ENCODE data around the gene DUOXA1. TPM values are rescaled to one million over a fixed set of nuclear protein-coding genes. Genes with fewer than 3 reads are reported as not detected.

DUOXA1 gene
- total RNA-seq, 1 experiment from 2014 or later: 0.09 TPM

DNA sequence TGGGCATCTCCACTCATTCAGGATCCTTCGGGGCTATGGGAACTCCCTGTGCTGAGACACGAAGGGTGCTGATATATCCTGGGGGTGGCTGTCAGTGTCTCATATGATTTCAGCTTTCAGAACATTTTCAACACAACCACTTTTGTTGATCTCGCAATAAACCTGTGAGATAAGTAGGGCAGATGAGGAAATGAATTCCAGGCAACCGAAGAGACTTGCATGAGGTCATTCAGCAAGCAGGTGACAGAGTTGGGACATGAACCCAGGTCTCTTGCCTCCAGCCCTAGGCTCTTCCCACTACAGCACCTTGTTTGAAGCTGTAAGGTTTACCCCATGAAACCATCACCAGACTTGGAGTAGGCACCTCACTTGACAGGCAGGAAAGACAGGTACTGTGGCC lies 16.7 kb upstream of the DUOXA1 start (continued):
- TF ChIP-seq, protein P1, sequence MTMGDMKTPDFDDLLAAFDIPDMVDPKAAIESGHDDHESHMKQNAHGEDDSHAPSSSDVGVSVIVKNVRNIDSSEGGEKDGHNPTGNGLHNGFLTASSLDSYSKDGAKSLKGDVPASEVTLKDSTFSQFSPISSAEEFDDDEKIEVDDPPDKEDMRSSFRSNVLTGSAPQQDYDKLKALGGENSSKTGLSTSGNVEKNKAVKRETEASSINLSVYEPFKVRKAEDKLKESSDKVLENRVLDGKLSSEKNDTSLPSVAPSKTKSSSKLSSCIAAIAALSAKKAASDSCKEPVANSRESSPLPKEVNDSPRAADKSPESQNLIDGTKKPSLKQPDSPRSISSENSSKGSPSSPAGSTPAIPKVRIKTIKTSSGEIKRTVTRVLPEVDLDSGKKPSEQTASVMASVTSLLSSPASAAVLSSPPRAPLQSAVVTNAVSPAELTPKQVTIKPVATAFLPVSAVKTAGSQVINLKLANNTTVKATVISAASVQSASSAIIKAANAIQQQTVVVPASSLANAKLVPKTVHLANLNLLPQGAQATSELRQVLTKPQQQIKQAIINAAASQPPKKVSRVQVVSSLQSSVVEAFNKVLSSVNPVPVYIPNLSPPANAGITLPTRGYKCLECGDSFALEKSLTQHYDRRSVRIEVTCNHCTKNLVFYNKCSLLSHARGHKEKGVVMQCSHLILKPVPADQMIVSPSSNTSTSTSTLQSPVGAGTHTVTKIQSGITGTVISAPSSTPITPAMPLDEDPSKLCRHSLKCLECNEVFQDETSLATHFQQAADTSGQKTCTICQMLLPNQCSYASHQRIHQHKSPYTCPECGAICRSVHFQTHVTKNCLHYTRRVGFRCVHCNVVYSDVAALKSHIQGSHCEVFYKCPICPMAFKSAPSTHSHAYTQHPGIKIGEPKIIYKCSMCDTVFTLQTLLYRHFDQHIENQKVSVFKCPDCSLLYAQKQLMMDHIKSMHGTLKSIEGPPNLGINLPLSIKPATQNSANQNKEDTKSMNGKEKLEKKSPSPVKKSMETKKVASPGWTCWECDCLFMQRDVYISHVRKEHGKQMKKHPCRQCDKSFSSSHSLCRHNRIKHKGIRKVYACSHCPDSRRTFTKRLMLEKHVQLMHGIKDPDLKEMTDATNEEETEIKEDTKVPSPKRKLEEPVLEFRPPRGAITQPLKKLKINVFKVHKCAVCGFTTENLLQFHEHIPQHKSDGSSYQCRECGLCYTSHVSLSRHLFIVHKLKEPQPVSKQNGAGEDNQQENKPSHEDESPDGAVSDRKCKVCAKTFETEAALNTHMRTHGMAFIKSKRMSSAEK (CRISPR knock-in tag; IDR thresholded peaks at IDR 0.05; ENCODE audit: borderline replicate concordance): no peak

DNA sequence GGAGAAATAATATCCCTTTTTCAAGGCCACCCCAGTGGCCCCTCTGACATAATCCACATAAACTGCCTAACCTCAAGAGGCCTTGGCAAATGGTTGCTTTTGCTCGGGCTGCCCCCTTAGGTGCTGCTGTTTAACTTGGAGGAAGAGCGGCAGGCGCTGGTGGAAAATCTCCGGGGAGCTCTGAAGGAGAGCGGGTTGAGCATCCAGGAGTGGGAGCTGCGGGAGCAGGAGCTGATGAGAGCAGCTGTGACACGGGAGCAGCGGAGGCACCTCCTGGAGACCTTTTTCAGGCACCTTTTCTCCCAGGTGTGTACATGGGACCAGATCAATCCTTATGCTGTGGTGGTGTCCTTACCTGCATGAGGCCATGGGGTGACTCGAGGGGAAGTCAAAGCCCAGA lies 15.1 kb upstream of the DUOXA1 start:
- Mint-ChIP-seq H3K27me3 (ENCODE audit: low read depth) (peaks cover 11% of the 10 kb centered on the region), H3K4me3 (no peak overlapping the region), H3K27ac (no peak overlapping the region), H3K9me3 (no peaks in the 10 kb centered on the region), H3K36me3 (no peaks in the 10 kb centered on the region), H3K4me1 (peaks cover 3% of the 10 kb centered on the region; the same call in 1 of the 2 replicates)
- ATAC-seq (no peak), DNase-seq (ENCODE audit: low spot score) (no peak)
- CTCF ChIA-PET: interaction anchor here (1.4 to 3.1 kb wide), 2 partner anchors 19 to 27 kb away, joined by 6 to 11 read pairs; no protein-coding TSS in a partner anchor
- POLR2A ChIA-PET: no interaction called here
- TF ChIP-seq, protein P2, sequence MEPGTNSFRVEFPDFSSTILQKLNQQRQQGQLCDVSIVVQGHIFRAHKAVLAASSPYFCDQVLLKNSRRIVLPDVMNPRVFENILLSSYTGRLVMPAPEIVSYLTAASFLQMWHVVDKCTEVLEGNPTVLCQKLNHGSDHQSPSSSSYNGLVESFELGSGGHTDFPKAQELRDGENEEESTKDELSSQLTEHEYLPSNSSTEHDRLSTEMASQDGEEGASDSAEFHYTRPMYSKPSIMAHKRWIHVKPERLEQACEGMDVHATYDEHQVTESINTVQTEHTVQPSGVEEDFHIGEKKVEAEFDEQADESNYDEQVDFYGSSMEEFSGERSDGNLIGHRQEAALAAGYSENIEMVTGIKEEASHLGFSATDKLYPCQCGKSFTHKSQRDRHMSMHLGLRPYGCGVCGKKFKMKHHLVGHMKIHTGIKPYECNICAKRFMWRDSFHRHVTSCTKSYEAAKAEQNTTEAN (CRISPR knock-in tag; IDR thresholded peaks at IDR 0.05): no peak
- TF ChIP-seq RORB (CRISPR knock-in tag; IDR thresholded peaks at IDR 0.05) (no peak), SOX15 (CRISPR knock-in tag; IDR thresholded peaks at IDR 0.05) (no peak), FOXK1 (CRISPR knock-in tag; IDR thresholded peaks at IDR 0.05) (no peak), NFATC4 (CRISPR knock-in tag; IDR thresholded peaks at IDR 0.05) (no peak), ELF4 (CRISPR knock-in tag; IDR thresholded peaks at IDR 0.05; ENCODE audit: low read depth) (no peak), MXD4 (CRISPR knock-in tag; IDR thresholded peaks at IDR 0.05; ENCODE audit: borderline replicate concordance) (no peak), CBFB (CRISPR knock-in tag; IDR thresholded peaks at IDR 0.05; ENCODE audit: low read depth) (no peak), GABPB1 (CRISPR knock-in tag; IDR thresholded peaks at IDR 0.05) (no peak), ZNF396 (CRISPR knock-in tag; IDR thresholded peaks at IDR 0.05; ENCODE audit: borderline replicate concordance) (no peak), ZNF232 (CRISPR knock-in tag; IDR thresholded peaks at IDR 0.05) (no peak), SMAD3 (CRISPR knock-in tag; IDR thresholded peaks at IDR 0.05; ENCODE audit: borderline replicate concordance) (no peak)
- TF ChIP-seq, protein P3, sequence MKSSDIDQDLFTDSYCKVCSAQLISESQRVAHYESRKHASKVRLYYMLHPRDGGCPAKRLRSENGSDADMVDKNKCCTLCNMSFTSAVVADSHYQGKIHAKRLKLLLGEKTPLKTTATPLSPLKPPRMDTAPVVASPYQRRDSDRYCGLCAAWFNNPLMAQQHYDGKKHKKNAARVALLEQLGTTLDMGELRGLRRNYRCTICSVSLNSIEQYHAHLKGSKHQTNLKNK (CRISPR knock-in tag; IDR thresholded peaks at IDR 0.05): no peak
- TF ChIP-seq, protein P4, sequence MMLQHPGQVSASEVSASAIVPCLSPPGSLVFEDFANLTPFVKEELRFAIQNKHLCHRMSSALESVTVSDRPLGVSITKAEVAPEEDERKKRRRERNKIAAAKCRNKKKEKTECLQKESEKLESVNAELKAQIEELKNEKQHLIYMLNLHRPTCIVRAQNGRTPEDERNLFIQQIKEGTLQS (CRISPR knock-in tag; conservative IDR thresholded peaks at IDR 0.05): no peak
- TF ChIP-seq, protein P5, sequence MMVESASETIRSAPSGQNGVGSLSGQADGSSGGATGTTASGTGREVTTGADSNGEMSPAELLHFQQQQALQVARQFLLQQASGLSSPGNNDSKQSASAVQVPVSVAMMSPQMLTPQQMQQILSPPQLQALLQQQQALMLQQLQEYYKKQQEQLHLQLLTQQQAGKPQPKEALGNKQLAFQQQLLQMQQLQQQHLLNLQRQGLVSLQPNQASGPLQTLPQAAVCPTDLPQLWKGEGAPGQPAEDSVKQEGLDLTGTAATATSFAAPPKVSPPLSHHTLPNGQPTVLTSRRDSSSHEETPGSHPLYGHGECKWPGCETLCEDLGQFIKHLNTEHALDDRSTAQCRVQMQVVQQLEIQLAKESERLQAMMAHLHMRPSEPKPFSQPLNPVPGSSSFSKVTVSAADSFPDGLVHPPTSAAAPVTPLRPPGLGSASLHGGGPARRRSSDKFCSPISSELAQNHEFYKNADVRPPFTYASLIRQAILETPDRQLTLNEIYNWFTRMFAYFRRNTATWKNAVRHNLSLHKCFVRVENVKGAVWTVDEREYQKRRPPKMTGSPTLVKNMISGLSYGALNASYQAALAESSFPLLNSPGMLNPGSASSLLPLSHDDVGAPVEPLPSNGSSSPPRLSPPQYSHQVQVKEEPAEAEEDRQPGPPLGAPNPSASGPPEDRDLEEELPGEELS (CRISPR knock-in tag; IDR thresholded peaks at IDR 0.05): no peak
- TF ChIP-seq, protein P1 (CRISPR knock-in tag; IDR thresholded peaks at IDR 0.05; ENCODE audit: borderline replicate concordance): no peak
- TF ChIP-seq, protein P6, sequence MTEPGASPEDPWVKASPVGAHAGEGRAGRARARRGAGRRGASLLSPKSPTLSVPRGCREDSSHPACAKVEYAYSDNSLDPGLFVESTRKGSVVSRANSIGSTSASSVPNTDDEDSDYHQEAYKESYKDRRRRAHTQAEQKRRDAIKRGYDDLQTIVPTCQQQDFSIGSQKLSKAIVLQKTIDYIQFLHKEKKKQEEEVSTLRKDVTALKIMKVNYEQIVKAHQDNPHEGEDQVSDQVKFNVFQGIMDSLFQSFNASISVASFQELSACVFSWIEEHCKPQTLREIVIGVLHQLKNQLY (CRISPR knock-in tag; IDR thresholded peaks at IDR 0.05): no peak
- TF ChIP-seq, protein P7, sequence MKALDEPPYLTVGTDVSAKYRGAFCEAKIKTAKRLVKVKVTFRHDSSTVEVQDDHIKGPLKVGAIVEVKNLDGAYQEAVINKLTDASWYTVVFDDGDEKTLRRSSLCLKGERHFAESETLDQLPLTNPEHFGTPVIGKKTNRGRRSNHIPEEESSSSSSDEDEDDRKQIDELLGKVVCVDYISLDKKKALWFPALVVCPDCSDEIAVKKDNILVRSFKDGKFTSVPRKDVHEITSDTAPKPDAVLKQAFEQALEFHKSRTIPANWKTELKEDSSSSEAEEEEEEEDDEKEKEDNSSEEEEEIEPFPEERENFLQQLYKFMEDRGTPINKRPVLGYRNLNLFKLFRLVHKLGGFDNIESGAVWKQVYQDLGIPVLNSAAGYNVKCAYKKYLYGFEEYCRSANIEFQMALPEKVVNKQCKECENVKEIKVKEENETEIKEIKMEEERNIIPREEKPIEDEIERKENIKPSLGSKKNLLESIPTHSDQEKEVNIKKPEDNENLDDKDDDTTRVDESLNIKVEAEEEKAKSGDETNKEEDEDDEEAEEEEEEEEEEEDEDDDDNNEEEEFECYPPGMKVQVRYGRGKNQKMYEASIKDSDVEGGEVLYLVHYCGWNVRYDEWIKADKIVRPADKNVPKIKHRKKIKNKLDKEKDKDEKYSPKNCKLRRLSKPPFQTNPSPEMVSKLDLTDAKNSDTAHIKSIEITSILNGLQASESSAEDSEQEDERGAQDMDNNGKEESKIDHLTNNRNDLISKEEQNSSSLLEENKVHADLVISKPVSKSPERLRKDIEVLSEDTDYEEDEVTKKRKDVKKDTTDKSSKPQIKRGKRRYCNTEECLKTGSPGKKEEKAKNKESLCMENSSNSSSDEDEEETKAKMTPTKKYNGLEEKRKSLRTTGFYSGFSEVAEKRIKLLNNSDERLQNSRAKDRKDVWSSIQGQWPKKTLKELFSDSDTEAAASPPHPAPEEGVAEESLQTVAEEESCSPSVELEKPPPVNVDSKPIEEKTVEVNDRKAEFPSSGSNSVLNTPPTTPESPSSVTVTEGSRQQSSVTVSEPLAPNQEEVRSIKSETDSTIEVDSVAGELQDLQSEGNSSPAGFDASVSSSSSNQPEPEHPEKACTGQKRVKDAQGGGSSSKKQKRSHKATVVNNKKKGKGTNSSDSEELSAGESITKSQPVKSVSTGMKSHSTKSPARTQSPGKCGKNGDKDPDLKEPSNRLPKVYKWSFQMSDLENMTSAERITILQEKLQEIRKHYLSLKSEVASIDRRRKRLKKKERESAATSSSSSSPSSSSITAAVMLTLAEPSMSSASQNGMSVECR (CRISPR knock-in tag; IDR thresholded peaks at IDR 0.05; ENCODE audit: borderline replicate concordance): no peak
